MM.1S (cell line): Measurements from ENCODE around the gene ADAMTSL3.

Source experiments
- DNase-seq: peaks from one replicate; pipeline ENCODE4 v3.0.0-alpha.2; 2015
- H2AFZ ChIP-seq: fragments of 300-600 bp; sonication (generic); 2 replicates; pipeline ENCODE4 v1.6.0; 2016; ENCODE audit warnings: antibody characterized with exemption, low read length
- H3F3A ChIP-seq: fragments of 300-600 bp; sonication (generic); 2 replicates; pipeline ENCODE4 v1.6.1; 2016; ENCODE audit warnings: mild to moderate bottlenecking, antibody characterized with exemption, low read length, moderate library complexity, mixed read lengths; ENCODE audit not compliant: insufficient read depth
- H3K27ac ChIP-seq: fragments of 300-600 bp; sonication (generic); 2 replicates; pipeline ENCODE4 v1.5.1; 2016; ENCODE audit warnings: mild to moderate bottlenecking, low read length
- H3K27me3 ChIP-seq: fragments of 300-600 bp; sonication (generic); replicated peaks from 2 replicates; pipeline ENCODE4 v1.6.0; 2016; ENCODE audit warnings: low read length; ENCODE audit not compliant: insufficient read depth
- H3K36me3 ChIP-seq: fragments of 300-600 bp; sonication (generic); replicated peaks from 2 replicates; pipeline ENCODE4 v1.6.1; 2016; ENCODE audit warnings: mild to moderate bottlenecking, low read length, mixed read lengths; ENCODE audit not compliant: insufficient read depth
- H3K4me1 ChIP-seq: fragments of 300-600 bp; sonication (generic); 2 replicates; pipeline ENCODE4 v1.6.1; 2016; ENCODE audit warnings: low read length, mixed read lengths
- H3K4me2 ChIP-seq: fragments of 300-600 bp; sonication (generic); 2 replicates; pipeline ENCODE4 v1.6.0; 2016; ENCODE audit warnings: low read depth, low read length
- H3K4me3 ChIP-seq: fragments of 300-600 bp; sonication (generic); 2 replicates; pipeline ENCODE4 v1.5.1; 2016; ENCODE audit warnings: low read length, mixed read lengths
- H3K79me2 ChIP-seq: fragments of 300-600 bp; sonication (generic); 2 replicates; pipeline ENCODE4 v1.6.1; 2016; ENCODE audit warnings: mixed run types, low read length, mixed read lengths
- H3K9ac ChIP-seq: fragments of 300-600 bp; sonication (generic); 2 replicates; pipeline ENCODE4 v1.6.1; 2016; ENCODE audit warnings: low read length, mixed read lengths
- H3K9me2 ChIP-seq: fragments of 300-600 bp; sonication (generic); replicated peaks from 2 replicates; pipeline ENCODE4 v1.6.1; 2016; ENCODE audit warnings: mild to moderate bottlenecking, low read length, mixed read lengths; ENCODE audit not compliant: insufficient read depth
- H3K9me3 ChIP-seq: fragments of 300-600 bp; sonication (generic); replicated peaks from 2 replicates; pipeline ENCODE4 v1.6.1; 2016; ENCODE audit warnings: mild to moderate bottlenecking, low read length, mixed read lengths; ENCODE audit not compliant: insufficient read depth
- H4K20me1 ChIP-seq: fragments of 300-600 bp; sonication (generic); 2 replicates; pipeline ENCODE4 v1.6.1; 2016; ENCODE audit warnings: mild to moderate bottlenecking, low read length, moderate library complexity, mixed read lengths; ENCODE audit not compliant: insufficient read depth
- EZH2 ChIP-seq: fragments of 300-600 bp; sonication (generic); optimal IDR thresholded peaks from 2 replicates; pipeline ENCODE3; 2017; ENCODE audit warnings: low read depth, mild to moderate bottlenecking, antibody characterized with exemption, low read length, mixed read lengths
- EZH2phosphoT487 ChIP-seq: fragments of 300-600 bp; sonication (generic); IDR thresholded peaks from 2 replicates; pipeline ENCODE4 v1.6.1; 2018; ENCODE audit warnings: antibody characterized with exemption, low read length
- TF ChIP-seq, protein P1 (sequence below): fragments of 300-600 bp; sonication (generic); IDR thresholded peaks from 2 replicates; pipeline ENCODE4 v1.5.1; 2016; ENCODE audit warnings: antibody characterized with exemption, low read length, mixed read lengths

The ADAMTSL3 gene

DNA sequence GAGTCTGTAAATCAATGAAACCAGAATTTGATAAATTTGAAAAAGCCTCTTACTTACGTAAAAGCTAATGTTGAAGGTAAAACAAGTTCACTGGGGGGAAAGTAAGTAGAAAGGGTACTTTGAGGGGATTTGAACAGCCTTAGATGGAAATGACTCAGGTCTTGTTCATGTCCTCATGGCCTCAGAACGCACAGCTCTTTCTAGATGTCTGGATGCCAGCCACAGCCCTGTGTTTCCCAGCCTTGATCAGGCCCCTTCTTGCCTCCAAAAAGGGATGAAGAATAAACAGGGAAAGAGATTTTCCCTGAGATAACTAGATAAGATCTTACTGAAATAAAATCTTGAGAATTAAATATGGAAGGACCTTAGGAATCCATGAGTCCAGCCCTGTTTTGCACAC lies 344.6 kb downstream of the ADAMTSL3 start:
- H2AFZ ChIP-seq, result no peak overlapping the region
- no peak overlapping the region for H3K4me2 ChIP-seq
- H3K9me3 ChIP-seq, result no peaks in the 10 kb centered on the region
- DNase-seq, result no peak
- no peaks in the 10 kb centered on the region for H4K20me1 ChIP-seq
- H3K36me3 ChIP-seq, result no peaks in the 10 kb centered on the region
- no peaks in the 10 kb centered on the region for H3F3A ChIP-seq
- H3K27ac ChIP-seq, result no peak overlapping the region
- H3K4me3 ChIP-seq, result no peak overlapping the region
- H3K9ac ChIP-seq, result no peak overlapping the region
- no peaks in the 10 kb centered on the region for H3K79me2 ChIP-seq
- no peaks in the 10 kb centered on the region for H3K27me3 ChIP-seq
- peaks cover under 1% of the 10 kb centered on the region; the same call in 1 of the 2 replicates for H3K4me1 ChIP-seq
- H3K9me2 ChIP-seq, result no peaks in the 10 kb centered on the region
- TF ChIP-seq EZH2phosphoT487, result no peak
- no peak for TF ChIP-seq EZH2
- TF ChIP-seq, protein P1, sequence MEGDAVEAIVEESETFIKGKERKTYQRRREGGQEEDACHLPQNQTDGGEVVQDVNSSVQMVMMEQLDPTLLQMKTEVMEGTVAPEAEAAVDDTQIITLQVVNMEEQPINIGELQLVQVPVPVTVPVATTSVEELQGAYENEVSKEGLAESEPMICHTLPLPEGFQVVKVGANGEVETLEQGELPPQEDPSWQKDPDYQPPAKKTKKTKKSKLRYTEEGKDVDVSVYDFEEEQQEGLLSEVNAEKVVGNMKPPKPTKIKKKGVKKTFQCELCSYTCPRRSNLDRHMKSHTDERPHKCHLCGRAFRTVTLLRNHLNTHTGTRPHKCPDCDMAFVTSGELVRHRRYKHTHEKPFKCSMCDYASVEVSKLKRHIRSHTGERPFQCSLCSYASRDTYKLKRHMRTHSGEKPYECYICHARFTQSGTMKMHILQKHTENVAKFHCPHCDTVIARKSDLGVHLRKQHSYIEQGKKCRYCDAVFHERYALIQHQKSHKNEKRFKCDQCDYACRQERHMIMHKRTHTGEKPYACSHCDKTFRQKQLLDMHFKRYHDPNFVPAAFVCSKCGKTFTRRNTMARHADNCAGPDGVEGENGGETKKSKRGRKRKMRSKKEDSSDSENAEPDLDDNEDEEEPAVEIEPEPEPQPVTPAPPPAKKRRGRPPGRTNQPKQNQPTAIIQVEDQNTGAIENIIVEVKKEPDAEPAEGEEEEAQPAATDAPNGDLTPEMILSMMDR, result no peak

- no peaks in the 10 kb centered on the region for H3K36me3 ChIP-seq
- no peak overlapping the region for H3K4me2 ChIP-seq
- H3K9me3 ChIP-seq, result no peaks in the 10 kb centered on the region
- H3K9me2 ChIP-seq, result no peaks in the 10 kb centered on the region
- H3K27me3 ChIP-seq, result no peaks in the 10 kb centered on the region
- no peaks in the 10 kb centered on the region for H3F3A ChIP-seq
- H2AFZ ChIP-seq, result no peak overlapping the region
- H3K4me1 ChIP-seq, result no peaks in the 10 kb centered on the region
- H4K20me1 ChIP-seq, result no peaks in the 10 kb centered on the region
- DNase-seq, result no peak
- no peak overlapping the region for H3K27ac ChIP-seq
- TF ChIP-seq, protein P1, result no peak
- no peak for TF ChIP-seq EZH2phosphoT487
- no peak for TF ChIP-seq EZH2
- H3K9ac ChIP-seq, result no peak overlapping the region
- no peak overlapping the region for H3K4me3 ChIP-seq
- H3K79me2 ChIP-seq, result no peaks in the 10 kb centered on the region
Measured at GRCh38 chr15:83999396-84000135, 345.6 kb downstream of the ADAMTSL3 start.

- Histone ChIP-seq H3K4me2 (no peak overlapping the region), H2AFZ (no peak overlapping the region)
Measured at GRCh38 chr15:84001037-84001436, 347.1 kb downstream of the ADAMTSL3 start.

More at GRCh38 chr15:84001037-84001436, 347.1 kb downstream of the ADAMTSL3 start:
- Histone ChIP-seq H3K4me3 (no peak overlapping the region), H3F3A (no peaks in the 10 kb centered on the region), H3K79me2 (no peaks in the 10 kb centered on the region), H3K36me3 (no peaks in the 10 kb centered on the region), H3K9me2 (no peaks in the 10 kb centered on the region), H3K4me1 (no peaks in the 10 kb centered on the region), H3K27me3 (no peaks in the 10 kb centered on the region), H4K20me1 (no peaks in the 10 kb centered on the region), H3K9me3 (no peaks in the 10 kb centered on the region), H3K27ac (no peak overlapping the region), H3K9ac (no peak overlapping the region)
- no peak for DNase-seq
- TF ChIP-seq, protein P1, result no peak
- TF ChIP-seq EZH2phosphoT487 (no peak), EZH2 (no peak)
